ENCODE measurements around the gene GCNT2.

The GCNT2 gene

GRCh38 chr6:10676403-10676802 is 155.3 kb downstream of the GCNT2 start:
- H3K4me3 ChIP-seq (replicated peaks; ENCODE audit: low read depth, low read length) = no peak overlapping the region
- DNase-seq (ENCODE audit: low read depth) = no peak
- no peak for TF ChIP-seq CTCF (IDR thresholded peaks at IDR 0.05; ENCODE audit: low read length, missing control alignments)

DNA sequence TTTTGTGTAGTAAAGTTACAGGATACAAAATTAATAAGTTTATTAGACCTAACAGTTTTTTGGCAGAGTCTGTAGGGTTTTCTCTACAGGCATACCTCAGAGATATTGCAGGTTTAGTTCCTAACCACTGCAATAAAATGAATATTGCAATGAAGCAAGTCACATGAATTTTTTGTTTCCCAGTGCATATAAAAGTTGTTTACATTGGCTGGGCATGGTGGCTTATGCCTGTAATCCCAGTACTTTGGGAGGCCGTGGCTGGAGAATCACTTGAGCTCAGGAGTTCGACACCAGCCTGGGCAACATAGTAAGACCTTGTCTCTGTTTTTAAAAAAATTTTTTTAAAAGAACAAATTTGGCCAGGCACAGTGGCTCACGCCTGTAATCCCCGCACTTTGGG is 157.3 kb downstream of the GCNT2 start:
- no peak for TF ChIP-seq CTCF (IDR thresholded peaks at IDR 0.05; ENCODE audit: low read length, missing control alignments)
- DNase-seq (ENCODE audit: low read depth) = no peak
- H3K4me3 ChIP-seq (replicated peaks; ENCODE audit: low read depth, low read length) = no peak overlapping the region
